ENCODE data around the gene FMR1NB. TPM values are rescaled to one million over a fixed set of nuclear protein-coding genes. Genes with fewer than 3 reads are reported as not detected.

The FMR1NB gene
- total and polyA plus RNA-seq, 10 of the 15 experiments (the other 5 are each of a cell fraction or from before 2014, with no cell fraction given) = 0.08 TPM; not detected in 9

DNA sequence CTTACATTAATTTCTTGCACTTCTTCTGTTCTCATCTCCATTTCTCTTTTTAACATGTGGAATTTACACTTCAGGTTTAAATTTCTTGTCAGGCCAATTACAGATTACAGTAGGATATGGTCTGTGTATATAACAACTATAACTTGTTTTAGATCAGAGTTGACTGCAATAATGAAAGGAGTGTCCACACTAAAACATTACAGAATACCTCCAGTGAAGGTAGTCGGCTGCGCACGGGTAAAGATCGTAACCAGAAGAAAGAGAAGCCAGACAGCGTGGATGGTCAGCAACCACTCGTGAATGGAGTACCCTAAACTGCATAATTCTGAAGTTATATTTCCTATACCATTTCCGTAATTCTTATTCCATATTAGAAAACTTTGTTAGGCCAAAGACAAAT lies 32.6 kb upstream of the FMR1NB start:
- no peak for FAIRE-seq
- intact Hi-C loops (cut with micrococcal nuclease; ENCODE audit: unreplicated experiment) = no loop called here
- no peaks in the 10 kb centered on the region for H3K36me3 ChIP-seq (ENCODE audit: control insufficient read depth in 2 of 2, insufficient read depth in 2 of 2, low read length in 1 of 2)
- TF ChIP-seq MEF2A (IDR thresholded peaks at IDR 0.05; ENCODE audit: insufficient read depth, low read depth, low read length) (no peak), RAD21 (IDR thresholded peaks at IDR 0.05; ENCODE audit: insufficient read depth, low read depth, low read length) (no peak), NR2C1 (IDR thresholded peaks at IDR 0.05) (no peak), SMC3 (IDR thresholded peaks at IDR 0.05; ENCODE audit: borderline replicate concordance, low read length) (no peak), RELA (IDR thresholded peaks at IDR 0.05; ENCODE audit: borderline replicate concordance, partially characterized antibody) (no peak), ZNF384 (IDR thresholded peaks at IDR 0.05; ENCODE audit: borderline replicate concordance, low read depth, low read length) (no peak), EGR1 (IDR thresholded peaks at IDR 0.05; ENCODE audit: borderline replicate concordance in 1 of 2, low read depth in 2 of 2, low read length in 2 of 2) (no peak), MYB (IDR thresholded peaks at IDR 0.05; ENCODE audit: borderline replicate concordance, low read depth, low read length) (no peak), FOS (IDR thresholded peaks at IDR 0.05; ENCODE audit: borderline replicate concordance, extremely low read depth, insufficient read length) (no peak), TCF7 (IDR thresholded peaks at IDR 0.05; ENCODE audit: borderline replicate concordance) (no peak), YBX1 (IDR thresholded peaks at IDR 0.05) (no peak), CHD2 (IDR thresholded peaks at IDR 0.05; ENCODE audit: borderline replicate concordance, low read depth, low read length) (no peak), RFX5 (IDR thresholded peaks at IDR 0.05; ENCODE audit: low read depth, low read length) (no peak), JUNB (IDR thresholded peaks at IDR 0.05) (no peak), DPF2 (IDR thresholded peaks at IDR 0.05) (no peak)
- TF ChIP-seq, protein P1, sequence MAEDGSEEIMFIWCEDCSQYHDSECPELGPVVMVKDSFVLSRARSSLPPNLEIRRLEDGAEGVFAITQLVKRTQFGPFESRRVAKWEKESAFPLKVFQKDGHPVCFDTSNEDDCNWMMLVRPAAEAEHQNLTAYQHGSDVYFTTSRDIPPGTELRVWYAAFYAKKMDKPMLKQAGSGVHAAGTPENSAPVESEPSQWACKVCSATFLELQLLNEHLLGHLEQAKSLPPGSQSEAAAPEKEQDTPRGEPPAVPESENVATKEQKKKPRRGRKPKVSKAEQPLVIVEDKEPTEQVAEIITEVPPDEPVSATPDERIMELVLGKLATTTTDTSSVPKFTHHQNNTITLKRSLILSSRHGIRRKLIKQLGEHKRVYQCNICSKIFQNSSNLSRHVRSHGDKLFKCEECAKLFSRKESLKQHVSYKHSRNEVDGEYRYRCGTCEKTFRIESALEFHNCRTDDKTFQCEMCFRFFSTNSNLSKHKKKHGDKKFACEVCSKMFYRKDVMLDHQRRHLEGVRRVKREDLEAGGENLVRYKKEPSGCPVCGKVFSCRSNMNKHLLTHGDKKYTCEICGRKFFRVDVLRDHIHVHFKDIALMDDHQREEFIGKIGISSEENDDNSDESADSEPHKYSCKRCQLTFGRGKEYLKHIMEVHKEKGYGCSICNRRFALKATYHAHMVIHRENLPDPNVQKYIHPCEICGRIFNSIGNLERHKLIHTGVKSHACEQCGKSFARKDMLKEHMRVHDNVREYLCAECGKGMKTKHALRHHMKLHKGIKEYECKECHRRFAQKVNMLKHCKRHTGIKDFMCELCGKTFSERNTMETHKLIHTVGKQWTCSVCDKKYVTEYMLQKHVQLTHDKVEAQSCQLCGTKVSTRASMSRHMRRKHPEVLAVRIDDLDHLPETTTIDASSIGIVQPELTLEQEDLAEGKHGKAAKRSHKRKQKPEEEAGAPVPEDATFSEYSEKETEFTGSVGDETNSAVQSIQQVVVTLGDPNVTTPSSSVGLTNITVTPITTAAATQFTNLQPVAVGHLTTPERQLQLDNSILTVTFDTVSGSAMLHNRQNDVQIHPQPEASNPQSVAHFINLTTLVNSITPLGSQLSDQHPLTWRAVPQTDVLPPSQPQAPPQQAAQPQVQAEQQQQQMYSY (CRISPR knock-in tag; IDR thresholded peaks at IDR 0.05) = no peak
- TF ChIP-seq, protein P2, sequence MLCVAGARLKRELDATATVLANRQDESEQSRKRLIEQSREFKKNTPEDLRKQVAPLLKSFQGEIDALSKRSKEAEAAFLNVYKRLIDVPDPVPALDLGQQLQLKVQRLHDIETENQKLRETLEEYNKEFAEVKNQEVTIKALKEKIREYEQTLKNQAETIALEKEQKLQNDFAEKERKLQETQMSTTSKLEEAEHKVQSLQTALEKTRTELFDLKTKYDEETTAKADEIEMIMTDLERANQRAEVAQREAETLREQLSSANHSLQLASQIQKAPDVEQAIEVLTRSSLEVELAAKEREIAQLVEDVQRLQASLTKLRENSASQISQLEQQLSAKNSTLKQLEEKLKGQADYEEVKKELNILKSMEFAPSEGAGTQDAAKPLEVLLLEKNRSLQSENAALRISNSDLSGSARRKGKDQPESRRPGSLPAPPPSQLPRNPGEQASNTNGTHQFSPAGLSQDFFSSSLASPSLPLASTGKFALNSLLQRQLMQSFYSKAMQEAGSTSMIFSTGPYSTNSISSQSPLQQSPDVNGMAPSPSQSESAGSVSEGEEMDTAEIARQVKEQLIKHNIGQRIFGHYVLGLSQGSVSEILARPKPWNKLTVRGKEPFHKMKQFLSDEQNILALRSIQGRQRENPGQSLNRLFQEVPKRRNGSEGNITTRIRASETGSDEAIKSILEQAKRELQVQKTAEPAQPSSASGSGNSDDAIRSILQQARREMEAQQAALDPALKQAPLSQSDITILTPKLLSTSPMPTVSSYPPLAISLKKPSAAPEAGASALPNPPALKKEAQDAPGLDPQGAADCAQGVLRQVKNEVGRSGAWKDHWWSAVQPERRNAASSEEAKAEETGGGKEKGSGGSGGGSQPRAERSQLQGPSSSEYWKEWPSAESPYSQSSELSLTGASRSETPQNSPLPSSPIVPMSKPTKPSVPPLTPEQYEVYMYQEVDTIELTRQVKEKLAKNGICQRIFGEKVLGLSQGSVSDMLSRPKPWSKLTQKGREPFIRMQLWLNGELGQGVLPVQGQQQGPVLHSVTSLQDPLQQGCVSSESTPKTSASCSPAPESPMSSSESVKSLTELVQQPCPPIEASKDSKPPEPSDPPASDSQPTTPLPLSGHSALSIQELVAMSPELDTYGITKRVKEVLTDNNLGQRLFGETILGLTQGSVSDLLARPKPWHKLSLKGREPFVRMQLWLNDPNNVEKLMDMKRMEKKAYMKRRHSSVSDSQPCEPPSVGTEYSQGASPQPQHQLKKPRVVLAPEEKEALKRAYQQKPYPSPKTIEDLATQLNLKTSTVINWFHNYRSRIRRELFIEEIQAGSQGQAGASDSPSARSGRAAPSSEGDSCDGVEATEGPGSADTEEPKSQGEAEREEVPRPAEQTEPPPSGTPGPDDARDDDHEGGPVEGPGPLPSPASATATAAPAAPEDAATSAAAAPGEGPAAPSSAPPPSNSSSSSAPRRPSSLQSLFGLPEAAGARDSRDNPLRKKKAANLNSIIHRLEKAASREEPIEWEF (IDR thresholded peaks at IDR 0.05; ENCODE audit: insufficient replicate concordance, low read depth, low read length) = no peak

More for the DNA sequence above, 32.6 kb upstream of the FMR1NB start:
- H3K27me3 ChIP-seq (replicated peaks in 1 of 2; ENCODE audit: control insufficient read depth in 2 of 2, insufficient read depth in 2 of 2, low read length in 1 of 2) = no peaks in the 10 kb centered on the region
- H3K4me3 ChIP-seq = no peak overlapping the region
- H3K27ac ChIP-seq (ENCODE audit: control insufficient read depth, insufficient read depth) = no peak overlapping the region
- no peak for ATAC-seq
- no peaks in the 10 kb centered on the region for H3K79me2 ChIP-seq (ENCODE audit: control insufficient read depth, insufficient read depth, low read length)
- ChIA-PET SMC1A (ENCODE audit: uncharacterized antibody, unreplicated experiment) (no interaction called here), RAD21 (ENCODE audit: unreplicated experiment) (no interaction called here), CTCF (no interaction called here), POLR2A (no interaction called here)
- H3K9ac ChIP-seq (ENCODE audit: control insufficient read depth, insufficient read depth, low read length) = no peak overlapping the region
- in situ Hi-C loops (cut with MboI) = no loop called here
- no peak overlapping the region for H2AFZ ChIP-seq (ENCODE audit: control insufficient read depth, low read depth, low read length)
- no TSS peak for BruUV-seq (replicated peaks)
- no peak overlapping the region for H3K4me2 ChIP-seq (ENCODE audit: control insufficient read depth, insufficient read depth)
- no peaks in the 10 kb centered on the region for H3K9me3 ChIP-seq (replicated peaks; ENCODE audit: control insufficient read depth, insufficient read depth, low read length)
- H4K20me1 ChIP-seq (ENCODE audit: control insufficient read depth, insufficient read depth) = no peaks in the 10 kb centered on the region
- WGBS (ENCODE audit: insufficient coverage, insufficient replicate concordance, low lambda C conversion rate, missing lambda C conversion rate) = 62% methylated on average over 7 of the region's 7 CpGs
- H3K4me1 ChIP-seq (ENCODE audit: control insufficient read depth, insufficient read depth, low read length) = no peaks in the 10 kb centered on the region
- DNase-seq (ENCODE audit: low read depth, low spot score) = no peak

All from GM12878 (cell line).